Mesenchymal stem cell (in vitro differentiated cells and primary cell): ENCODE results near the gene PRC1.
A peak's percentile ranks its signal among the peaks of the same experiment; 100 is the strongest.

Experiments used
- DNase-seq: peaks from one replicate; pipeline ENCODE4 v3.0.0-alpha.2; 2013
- H2AFZ ChIP-seq: one replicate; pipeline ENCODE4 v1.6.1; 2013; ENCODE audit warnings: low read depth, mild to moderate bottlenecking, control low read depth, inconsistent platforms, low read length, moderate library complexity
- H2AK5ac ChIP-seq: 2 replicates; pipeline ENCODE4 v1.6.1; 2013; ENCODE audit warnings: low read length, moderate library complexity, mild to moderate bottlenecking, inconsistent platforms; ENCODE audit not compliant: severe bottlenecking
- H2BK120ac ChIP-seq: one replicate; pipeline ENCODE4 v1.6.1; 2013; ENCODE audit warnings: low read depth, mild to moderate bottlenecking, inconsistent platforms, low read length, moderate library complexity
- H2BK12ac ChIP-seq, 2 experiments: one replicate each; pipeline ENCODE4 v1.6.1; 2013; ENCODE audit warnings: inconsistent platforms in 2 of 2, low read length in 2 of 2, mild to moderate bottlenecking in 2 of 2, moderate library complexity in 2 of 2, control low read depth in 1 of 2
- H2BK15ac ChIP-seq: one replicate; pipeline ENCODE4 v1.6.1; 2013; ENCODE audit warnings: mild to moderate bottlenecking, low read depth, inconsistent platforms; ENCODE audit not compliant: poor library complexity, severe bottlenecking
- H2BK5ac ChIP-seq: 2 replicates; pipeline ENCODE4 v1.6.1; 2013; ENCODE audit warnings: low read depth, mild to moderate bottlenecking, low read length, control low read depth, inconsistent platforms; ENCODE audit not compliant: poor library complexity, severe bottlenecking
- H3K14ac ChIP-seq, 2 experiments: one replicate each; pipeline ENCODE4 v1.6.1; 2013; ENCODE audit warnings: inconsistent platforms in 2 of 2, low read length in 2 of 2, control low read depth in 1 of 2, mild to moderate bottlenecking in 1 of 2, moderate library complexity in 1 of 2
- H3K18ac ChIP-seq, 2 experiments: one replicate each; pipeline ENCODE4 v1.6.1; 2013; ENCODE audit warnings: inconsistent platforms in 2 of 2, low read length in 2 of 2, control low read depth in 1 of 2, low read depth in 1 of 2, mild to moderate bottlenecking in 1 of 2
- H3K23ac ChIP-seq, 2 experiments: one replicate each; pipeline ENCODE4 v1.6.1; 2013; ENCODE audit warnings: inconsistent platforms in 2 of 2, low read length in 2 of 2, mild to moderate bottlenecking in 2 of 2, moderate library complexity in 2 of 2, control low read depth in 1 of 2
- H3K27ac ChIP-seq: 2 replicates; pipeline ENCODE4 v1.5.1; 2013; ENCODE audit warnings: mild to moderate bottlenecking, moderate library complexity, low read length, control low read depth, inconsistent platforms; ENCODE audit not compliant: poor library complexity, severe bottlenecking
- H3K27me3 ChIP-seq, 2 experiments: 2 replicates each; pipeline versions ENCODE4 v1.6.1 to v1.7.0; 2013; ENCODE audit warnings: low read length in 2 of 2, mild to moderate bottlenecking in 2 of 2, moderate library complexity in 2 of 2, control low read depth in 1 of 2, inconsistent platforms in 1 of 2; ENCODE audit not compliant: control insufficient read depth in 1 of 2, insufficient read depth in 1 of 2
- H3K36me3 ChIP-seq, 2 experiments: 2 replicates each; pipeline versions ENCODE4 v1.6.1 to v1.7.0; 2013; ENCODE audit warnings: low read length in 2 of 2, control low read depth in 1 of 2, inconsistent platforms in 1 of 2, low read depth in 1 of 2, mild to moderate bottlenecking in 1 of 2; ENCODE audit not compliant: insufficient read depth in 2 of 2, control insufficient read depth in 1 of 2
- H3K4ac ChIP-seq, 2 experiments: one replicate each; pipeline ENCODE4 v1.6.1; 2013; ENCODE audit warnings: inconsistent platforms in 2 of 2, low read length in 2 of 2, mild to moderate bottlenecking in 2 of 2, moderate library complexity in 2 of 2, control low read depth in 1 of 2, low read depth in 1 of 2
- H3K4me1 ChIP-seq: 2 replicates; pipeline ENCODE4 v1.6.1; 2013; ENCODE audit warnings: low read depth, low read length, control low read depth; ENCODE audit not compliant: control insufficient read depth, insufficient read depth
- H3K4me2 ChIP-seq: 2 replicates; pipeline ENCODE4 v1.6.1; 2013; ENCODE audit warnings: low read length, mild to moderate bottlenecking, inconsistent platforms; ENCODE audit not compliant: poor library complexity, severe bottlenecking
- H3K4me3 ChIP-seq, 2 experiments: 2 replicates each; pipeline versions ENCODE4 v1.5.1 to v1.7.0; 2013; ENCODE audit warnings: low read length in 2 of 2, mild to moderate bottlenecking in 2 of 2, control low read depth in 1 of 2, low read depth in 1 of 2; ENCODE audit not compliant: insufficient read depth in 1 of 2
- H3K79me1 ChIP-seq: replicated peaks from 2 replicates; pipeline ENCODE4 v1.6.1; 2013; ENCODE audit warnings: mild to moderate bottlenecking, control low read depth, low read length, inconsistent platforms; ENCODE audit not compliant: poor library complexity, severe bottlenecking
- H3K9ac ChIP-seq: 2 replicates; pipeline ENCODE4 v1.7.0; 2013; ENCODE audit warnings: mild to moderate bottlenecking, low read length, moderate library complexity
- H3K9me3 ChIP-seq: 2 replicates; pipeline ENCODE4 v1.7.0; 2013; ENCODE audit warnings: mild to moderate bottlenecking, low read length; ENCODE audit not compliant: control insufficient read depth
- H4K8ac ChIP-seq: one replicate; pipeline ENCODE4 v1.6.1; 2013; ENCODE audit warnings: inconsistent platforms, mild to moderate bottlenecking, low read length, moderate library complexity
- H4K91ac ChIP-seq: one replicate; pipeline ENCODE4 v1.6.1; 2013; ENCODE audit warnings: mild to moderate bottlenecking, low read length, inconsistent platforms
- WGBS: methylation state at CpG from one replicate; pipeline ENCODE4 v1.1.7; 2013; ENCODE audit warnings: mixed read lengths; 5-methylcytosine and 5-hydroxymethylcytosine counted together

Gene PRC1

GRCh38 chr15:90952901-90953677, 41.2 kb downstream of the PRC1 start:
- Histone ChIP-seq H3K14ac (no peak overlapping the region), H3K4me2 (no peak overlapping the region), H2AFZ (no peak overlapping the region), H3K36me3 (peaks cover 56 to 64% of the 10 kb centered on the region in 2 experiments), H4K8ac (no peak overlapping the region), H3K18ac (no peak overlapping the region), H3K9me3 (no peaks in the 10 kb centered on the region), H3K27ac (no peak overlapping the region), H3K9ac (no peak overlapping the region), H2BK5ac (no peak overlapping the region), H2BK120ac (no peak overlapping the region), H3K79me1 (peaks cover 19% of the 10 kb centered on the region), H3K23ac (no peak overlapping the region), H3K27me3 (no peaks in the 10 kb centered on the region), H2BK15ac (no peak overlapping the region), H4K91ac (peak overlapping the region; percentile 48), H3K4me3 (no peak overlapping the region), H2AK5ac (no peak overlapping the region), H2BK12ac (no peak overlapping the region), H3K4ac (no peak overlapping the region), H3K4me1 (peaks cover 33% of the 10 kb centered on the region)
- 96% methylated on average over 14 of the region's 14 CpGs for WGBS
- no peak for DNase-seq

DNA sequence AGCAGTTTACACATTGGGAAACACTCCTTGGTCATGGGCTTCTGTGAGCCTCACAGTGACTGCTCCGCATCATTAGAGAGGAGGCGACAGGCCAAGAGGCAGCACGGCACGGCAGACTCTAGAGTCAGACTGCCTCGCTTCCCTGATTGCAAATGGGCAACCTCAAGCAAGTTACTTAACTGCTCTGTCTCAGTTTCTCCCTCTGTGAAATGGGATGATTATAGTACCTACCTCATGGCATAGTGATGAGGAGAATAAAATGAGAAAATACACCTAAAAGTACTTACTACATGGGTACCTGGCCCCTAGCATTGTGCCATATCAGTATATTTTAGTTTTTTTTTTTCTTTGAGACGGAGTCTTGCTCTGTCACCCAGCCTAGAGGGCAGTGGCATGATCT, 43.7 kb downstream of the PRC1 start:
- H3K27me3 ChIP-seq = no peaks in the 10 kb centered on the region
- H2BK5ac ChIP-seq = no peak overlapping the region
- no peak overlapping the region for H3K23ac ChIP-seq
- H3K14ac ChIP-seq = no peak overlapping the region
- H3K9ac ChIP-seq = no peak overlapping the region
- H3K18ac ChIP-seq = no peak overlapping the region
- no peaks in the 10 kb centered on the region for H3K9me3 ChIP-seq
- peaks cover 31% of the 10 kb centered on the region for H3K4me1 ChIP-seq
- H4K8ac ChIP-seq = no peak overlapping the region
- no peak overlapping the region for H3K4me2 ChIP-seq
- peaks cover 16% of the 10 kb centered on the region for H3K79me1 ChIP-seq
- 100% methylated on average over 5 of the region's 6 CpGs for WGBS
- H3K4me3 ChIP-seq = no peak overlapping the region
- no peak overlapping the region for H2BK15ac ChIP-seq
- H3K4ac ChIP-seq = no peak overlapping the region
- H2AK5ac ChIP-seq = no peak overlapping the region
- DNase-seq = no peak
- no peak overlapping the region for H2BK120ac ChIP-seq
- no peak overlapping the region for H2AFZ ChIP-seq
- H3K36me3 ChIP-seq = peaks cover 76 to 78% of the 10 kb centered on the region in 2 experiments
- no peak overlapping the region for H2BK12ac ChIP-seq
- H3K27ac ChIP-seq = no peak overlapping the region
- H4K91ac ChIP-seq = no peak overlapping the region

DNA sequence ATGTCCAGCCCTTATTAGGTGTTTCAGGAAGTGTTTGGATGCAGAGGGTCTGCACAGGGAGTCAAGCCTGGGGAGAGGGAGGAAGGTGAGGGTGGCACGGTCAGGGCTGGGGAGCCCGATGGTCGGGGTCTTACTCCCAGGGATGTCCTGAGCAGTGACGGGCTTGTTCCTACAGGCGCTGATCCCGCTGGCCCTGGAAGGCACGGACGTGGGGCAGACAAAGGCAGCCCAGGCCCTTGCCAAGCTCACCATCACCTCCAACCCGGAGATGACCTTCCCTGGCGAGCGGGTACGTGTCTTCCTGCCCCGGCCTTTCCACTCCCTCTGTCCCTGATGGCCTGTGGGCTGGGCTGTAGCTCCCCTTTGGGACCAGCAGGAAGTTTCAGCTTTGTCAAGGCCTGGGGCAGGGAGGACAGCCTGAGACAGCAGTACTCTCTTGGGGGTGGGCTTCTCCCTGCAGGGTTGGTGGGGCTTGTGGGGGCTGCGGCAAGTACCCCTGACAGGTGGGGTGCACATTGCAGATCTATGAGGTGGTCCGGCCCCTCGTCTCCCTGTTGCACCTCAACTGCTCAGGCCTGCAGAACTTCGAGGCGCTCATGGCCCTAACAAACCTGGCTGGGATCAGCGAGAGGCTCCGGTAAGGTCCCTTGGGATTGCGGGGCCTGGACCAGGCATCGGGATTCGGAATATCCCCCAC, 44.2 kb downstream of the PRC1 start:
- no peak overlapping the region for H3K14ac ChIP-seq
- H2BK5ac ChIP-seq = no peak overlapping the region
- H3K27me3 ChIP-seq = no peaks in the 10 kb centered on the region
- no peak overlapping the region for H4K91ac ChIP-seq
- H3K79me1 ChIP-seq = peaks cover 16% of the 10 kb centered on the region
- no peak overlapping the region for H2AK5ac ChIP-seq
- H2BK12ac ChIP-seq = no peak overlapping the region
- no peak overlapping the region for H4K8ac ChIP-seq
- H3K9ac ChIP-seq = no peak overlapping the region
- WGBS = 97% methylated on average over 23 of the region's 23 CpGs
- no peak for DNase-seq
- H3K36me3 ChIP-seq = peaks cover 77 to 80% of the 10 kb centered on the region in 2 experiments
- no peak overlapping the region for H3K23ac ChIP-seq
- H2AFZ ChIP-seq = no peak overlapping the region
- H3K27ac ChIP-seq = no peak overlapping the region
- no peak overlapping the region for H3K18ac ChIP-seq
- H3K4me2 ChIP-seq = no peak overlapping the region
- no peak overlapping the region for H2BK120ac ChIP-seq
- H3K4ac ChIP-seq = no peak overlapping the region
- no peak overlapping the region for H3K4me3 ChIP-seq
- H3K4me1 ChIP-seq = peaks cover 27% of the 10 kb centered on the region
- H2BK15ac ChIP-seq = no peak overlapping the region
- no peaks in the 10 kb centered on the region for H3K9me3 ChIP-seq

DNA sequence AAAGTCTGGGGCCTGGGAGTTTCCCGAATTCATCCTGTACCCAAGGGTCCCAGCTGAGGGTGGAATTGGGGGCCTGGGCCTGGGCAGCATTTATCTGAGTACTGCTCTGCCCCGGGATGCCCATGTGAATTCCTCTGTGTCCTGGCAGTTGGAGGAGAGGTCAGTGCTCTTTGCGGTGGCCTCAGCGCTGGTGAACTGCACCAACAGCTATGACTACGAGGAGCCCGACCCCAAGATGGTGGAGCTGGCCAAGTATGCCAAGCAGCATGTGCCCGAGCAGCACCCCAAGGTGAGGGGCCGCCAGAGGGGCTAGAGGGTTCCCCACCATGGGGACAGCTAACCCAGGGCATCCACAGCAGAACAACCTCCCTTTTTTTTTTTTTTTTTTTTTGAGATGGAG, 45.8 kb downstream of the PRC1 start:
- Histone ChIP-seq H3K27ac (no peak overlapping the region), H2AFZ (no peak overlapping the region), H3K4me2 (no peak overlapping the region), H3K4me1 (peaks cover 24% of the 10 kb centered on the region), H2BK12ac (no peak overlapping the region), H4K8ac (no peak overlapping the region), H2BK5ac (no peak overlapping the region), H2BK120ac (no peak overlapping the region), H3K27me3 (no peaks in the 10 kb centered on the region), H4K91ac (no peak overlapping the region), H3K9ac (no peak overlapping the region), H2BK15ac (no peak overlapping the region), H3K23ac (no peak overlapping the region), H3K14ac (no peak overlapping the region), H3K4ac (no peak overlapping the region), H3K18ac (no peak overlapping the region), H3K36me3 (peaks cover 85 to 88% of the 10 kb centered on the region in 2 experiments), H3K79me1 (peaks cover 16% of the 10 kb centered on the region), H3K9me3 (no peaks in the 10 kb centered on the region), H3K4me3 (no peak overlapping the region), H2AK5ac (no peak overlapping the region)
- 98% methylated on average over 7 of the region's 8 CpGs for WGBS
- DNase-seq = no peak
